HG02970 (cell line): ENCODE data around the gene PNPLA7.
"Not testable (repeated sequence)": the region's sequence is repeated elsewhere in the genome, so short reads cannot be mapped to it uniquely, and the experiment has no call there.

Experiments used
- ATAC-seq: cut with Tn5 transposase; IDR thresholded peaks from one replicate; pipeline ENCODE4 v1.9.1; 2021; ENCODE audit warnings: mild to moderate bottlenecking, moderate library complexity, moderate number of reproducible peaks; ENCODE audit not compliant: unreplicated experiment, low FRiP score

PNPLA7 gene

DNA sequence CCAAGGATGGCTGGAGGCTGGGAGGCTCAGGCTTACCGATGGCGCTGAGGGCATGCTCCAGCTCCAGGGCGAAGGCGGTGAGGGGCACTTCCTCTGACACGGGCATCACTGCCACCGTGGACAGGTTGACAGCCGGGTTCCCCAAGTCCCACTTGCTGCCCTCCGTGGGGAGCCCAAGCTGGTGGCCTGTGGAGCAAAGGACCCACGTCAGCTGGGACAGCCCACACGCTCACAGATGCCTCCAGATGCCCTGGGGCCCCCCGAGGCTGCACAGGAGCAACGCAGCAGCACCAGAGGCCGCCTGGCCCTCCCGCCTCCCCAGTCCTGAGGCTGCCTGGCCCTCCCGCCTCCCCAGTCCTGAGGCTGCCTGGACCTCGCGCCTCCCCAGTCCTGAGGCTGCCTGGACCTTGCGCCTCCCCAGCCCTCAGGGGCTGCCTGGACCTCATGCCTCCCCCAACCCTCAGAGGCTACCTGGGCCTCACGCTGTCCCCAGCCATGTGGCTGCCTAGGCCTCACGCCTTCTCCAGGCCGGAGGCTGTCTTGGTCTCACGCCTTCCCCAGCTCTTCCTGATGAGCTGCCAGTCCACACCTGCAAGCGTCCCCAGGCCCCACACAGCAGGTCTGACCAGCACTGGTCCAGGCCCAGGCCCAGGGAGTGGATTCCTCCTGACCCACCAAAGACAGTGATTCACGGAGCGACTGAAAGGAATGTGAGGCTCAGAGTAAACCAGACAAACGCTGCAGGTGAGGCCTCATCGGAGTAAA, 65.5 kb downstream of the PNPLA7 start:
- ATAC-seq, result no peak

DNA sequence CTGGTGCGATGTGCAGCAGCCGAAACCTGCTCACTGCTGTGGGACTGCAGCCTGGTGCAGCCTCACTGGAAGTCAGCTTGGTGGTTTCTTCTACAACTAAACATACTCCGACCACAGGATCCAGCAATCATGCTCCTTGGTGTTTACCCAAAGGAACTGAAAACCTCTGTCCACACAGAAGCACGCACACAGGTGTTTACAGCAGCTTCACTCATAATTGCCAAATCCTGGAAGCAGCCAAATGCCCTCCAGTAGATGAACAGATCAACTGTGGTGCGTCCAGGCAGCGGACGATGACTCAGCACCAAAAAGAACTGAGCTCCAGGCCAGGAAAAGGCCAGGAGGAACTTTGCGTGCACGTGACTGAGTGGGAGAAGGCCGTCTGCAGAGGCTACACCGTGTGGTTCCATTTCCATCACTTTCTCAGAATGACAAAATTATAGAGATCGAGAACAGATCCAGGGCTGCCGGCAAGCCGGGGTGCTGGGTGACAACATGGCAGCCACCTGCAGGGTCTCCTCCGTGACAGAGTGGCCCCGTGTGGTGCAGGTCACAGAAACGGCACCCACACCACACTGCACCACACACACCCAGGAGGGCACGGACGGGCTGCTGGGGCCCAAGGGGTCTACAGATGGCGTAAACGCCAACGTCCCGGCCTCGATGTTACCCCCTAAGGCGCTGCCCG, 68.0 kb downstream of the PNPLA7 start:
- no peak for ATAC-seq

DNA sequence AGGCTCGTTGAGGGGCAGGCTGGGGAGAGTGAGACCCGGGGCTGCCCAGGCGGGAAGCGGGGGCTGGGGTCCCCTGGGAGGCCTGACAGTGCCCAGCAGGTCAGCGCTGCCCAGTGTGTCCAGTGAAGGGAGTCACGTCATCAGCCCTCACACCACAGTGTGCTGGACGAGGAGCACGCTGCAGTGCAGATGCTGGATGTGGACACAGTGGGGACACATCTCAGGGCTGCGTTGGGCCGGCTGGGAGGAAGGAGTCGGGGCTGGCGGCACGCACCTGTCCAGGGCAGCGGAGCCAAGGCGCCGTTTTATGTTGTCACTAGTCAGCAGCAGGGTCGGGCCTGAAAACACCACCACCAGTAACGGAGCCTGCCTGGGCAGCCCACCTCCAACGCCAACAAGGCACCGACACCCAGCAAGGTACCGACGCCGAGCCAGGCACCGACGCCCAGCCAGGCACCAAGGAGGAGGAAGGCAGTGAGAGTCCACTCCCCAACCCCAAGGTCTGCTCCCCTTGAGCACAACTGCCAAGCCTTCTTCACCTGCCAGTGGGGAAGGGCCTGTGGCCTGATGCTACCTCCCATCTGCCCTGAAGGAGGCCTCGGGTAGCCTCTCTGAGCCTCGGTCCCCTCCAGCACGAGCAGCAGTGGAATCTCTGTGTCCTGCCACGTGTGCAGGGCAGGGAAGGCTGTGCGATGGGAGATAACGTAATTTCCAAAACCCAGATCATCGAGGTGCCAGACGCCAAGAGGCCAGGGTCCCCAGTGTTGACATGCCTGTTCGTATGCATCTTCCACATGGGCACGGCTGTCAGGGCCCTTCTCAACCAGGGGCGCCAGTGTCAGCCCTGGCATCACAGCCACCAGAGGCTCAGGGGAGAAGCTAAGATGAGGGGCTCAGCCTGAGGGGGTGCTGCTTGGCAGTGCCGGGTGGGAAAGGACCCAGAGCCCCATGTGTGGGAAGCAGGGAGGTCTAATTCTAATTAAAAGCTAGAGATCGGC, 69.2 kb downstream of the PNPLA7 start:
- ATAC-seq, result no peak

DNA sequence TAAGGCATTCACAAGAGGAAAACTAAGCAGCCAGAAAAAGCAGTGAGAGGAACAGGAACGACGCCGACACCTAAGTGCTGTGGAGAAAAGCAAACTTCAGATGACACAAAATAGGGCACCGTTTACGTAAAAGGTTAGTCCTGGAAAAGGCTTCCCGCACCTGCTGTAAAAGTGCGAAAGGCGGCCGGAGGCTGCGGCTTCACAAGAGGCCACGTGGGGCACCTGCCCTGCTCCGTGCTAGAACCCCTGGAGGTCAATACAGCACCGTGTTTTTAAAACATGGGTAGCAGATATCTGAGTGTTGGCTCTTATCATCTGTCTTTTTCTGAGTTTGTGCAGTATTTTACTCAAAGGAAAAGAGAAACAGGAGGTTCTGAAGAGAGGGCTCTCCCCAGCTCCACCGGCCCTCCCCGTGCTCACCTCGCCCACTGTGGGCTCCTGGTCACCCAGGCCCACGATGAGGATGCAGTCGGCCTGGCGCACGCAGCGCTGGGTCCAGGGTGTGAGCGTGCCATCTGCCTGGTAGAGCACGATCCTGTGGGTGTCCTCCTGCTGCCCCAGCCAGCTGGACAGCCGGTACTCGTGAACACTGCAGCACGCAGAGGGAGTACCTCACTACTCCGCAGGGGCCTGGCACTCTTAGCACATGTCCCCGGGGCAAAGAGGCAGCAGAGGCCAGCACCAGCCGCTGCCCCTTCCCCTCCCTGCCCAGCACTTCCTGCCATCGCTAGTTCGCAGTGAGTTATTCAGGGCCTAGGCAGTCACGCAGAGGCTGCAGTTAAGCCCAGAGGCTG, 70.1 kb downstream of the PNPLA7 start:
- no peak for ATAC-seq

DNA sequence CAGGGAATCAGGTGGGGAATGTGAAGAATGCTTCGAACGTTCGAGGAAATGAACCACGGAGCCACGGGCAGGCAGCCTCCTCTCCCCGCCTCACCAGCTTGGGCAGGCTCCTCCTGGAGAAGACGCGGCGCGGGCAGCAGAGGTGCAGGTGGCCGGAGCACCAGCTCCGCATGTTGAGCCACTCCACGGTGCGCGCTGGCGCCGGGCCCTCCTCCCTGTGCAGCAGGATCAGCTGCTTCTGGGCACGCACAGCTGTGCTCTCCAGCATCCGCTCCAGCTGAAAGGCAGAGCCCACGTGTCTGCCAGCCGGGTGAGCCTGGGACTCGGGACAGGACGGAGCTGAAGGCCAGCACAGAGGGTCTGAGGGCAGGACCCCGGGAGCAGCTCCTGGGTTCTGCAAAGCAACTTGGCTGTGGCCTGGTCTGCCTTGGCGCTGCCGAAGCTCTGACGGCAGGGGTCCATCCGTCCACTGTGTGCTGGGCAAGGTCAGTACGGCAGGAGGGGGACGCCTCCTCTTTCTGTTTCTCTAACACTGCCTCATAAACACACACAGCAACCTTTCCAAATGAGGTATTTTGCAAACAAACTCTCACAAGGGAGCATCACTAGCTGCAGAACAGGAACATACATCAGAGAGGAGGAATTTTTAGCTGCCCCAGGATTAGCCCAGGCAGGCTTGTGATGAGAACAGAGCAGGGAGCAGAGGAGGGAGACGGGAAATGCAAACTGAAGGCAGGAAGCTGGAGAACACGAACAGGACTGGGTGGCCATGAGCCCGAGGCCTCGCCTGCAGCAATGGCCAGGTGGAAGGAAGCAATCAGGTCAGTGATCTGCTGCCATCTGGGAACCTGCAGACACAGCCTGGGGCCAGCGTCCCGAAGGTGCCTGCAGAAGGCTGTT, 71.0 kb downstream of the PNPLA7 start:
- ATAC-seq, result no peak

DNA sequence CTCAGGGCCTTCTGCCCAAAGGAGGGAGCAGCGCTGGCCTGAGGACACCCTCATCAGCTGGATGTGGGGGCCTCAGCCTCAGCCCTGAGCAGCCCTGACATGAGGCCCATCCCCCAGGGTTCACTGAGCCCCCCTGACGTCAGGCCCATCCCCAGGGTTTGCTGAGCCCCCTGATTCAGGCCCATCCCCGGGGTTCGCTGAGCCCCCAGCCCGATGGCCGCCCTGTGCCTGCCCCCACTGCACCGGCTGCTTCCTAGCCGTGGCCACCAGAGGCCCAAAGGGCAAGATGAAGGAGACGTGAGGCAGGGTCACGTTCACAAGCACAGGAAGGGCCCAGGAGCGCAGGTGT, 71.6 kb downstream of the PNPLA7 start:
- no peak for ATAC-seq

DNA sequence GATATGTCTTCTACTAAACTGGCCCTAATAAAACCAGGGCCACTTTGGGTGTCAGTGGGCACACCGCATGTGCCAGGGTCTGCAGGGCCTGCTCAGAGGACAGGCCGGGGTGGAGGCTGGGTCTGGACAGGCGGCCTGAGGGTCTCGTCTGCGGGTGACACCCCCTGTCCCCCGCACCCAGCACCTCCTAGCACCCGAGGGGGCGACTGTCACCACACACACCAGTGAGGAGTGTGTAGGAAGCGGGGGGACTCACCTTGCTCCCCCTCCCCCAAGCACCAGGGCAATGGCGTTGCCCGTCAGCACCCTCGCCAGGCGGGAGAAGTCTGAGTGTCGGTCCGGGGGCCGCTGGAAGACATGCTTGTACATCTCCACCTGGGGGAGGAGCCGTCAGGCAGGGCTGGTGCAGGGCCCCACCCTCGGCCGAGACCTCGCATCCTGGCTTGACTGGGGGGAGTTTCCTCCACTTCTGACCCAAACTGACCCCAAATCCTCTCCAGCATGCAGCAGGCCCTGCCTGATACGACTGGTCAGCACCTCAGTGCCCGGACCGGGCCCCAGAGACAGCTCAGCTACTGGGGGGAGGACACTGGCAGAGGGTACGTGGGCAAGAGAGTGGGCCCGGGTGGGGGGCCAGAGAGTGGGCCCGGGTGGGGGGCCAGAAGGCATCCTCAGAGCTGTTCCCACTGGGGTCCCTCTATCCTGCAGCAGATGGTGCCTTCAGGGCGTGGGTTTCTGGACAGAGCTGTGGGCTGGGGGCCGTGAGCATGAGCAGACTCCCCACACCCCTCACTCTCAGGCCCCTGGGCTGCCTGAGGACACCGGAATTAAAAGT, 72.2 kb downstream of the PNPLA7 start:
- no peak for ATAC-seq

DNA sequence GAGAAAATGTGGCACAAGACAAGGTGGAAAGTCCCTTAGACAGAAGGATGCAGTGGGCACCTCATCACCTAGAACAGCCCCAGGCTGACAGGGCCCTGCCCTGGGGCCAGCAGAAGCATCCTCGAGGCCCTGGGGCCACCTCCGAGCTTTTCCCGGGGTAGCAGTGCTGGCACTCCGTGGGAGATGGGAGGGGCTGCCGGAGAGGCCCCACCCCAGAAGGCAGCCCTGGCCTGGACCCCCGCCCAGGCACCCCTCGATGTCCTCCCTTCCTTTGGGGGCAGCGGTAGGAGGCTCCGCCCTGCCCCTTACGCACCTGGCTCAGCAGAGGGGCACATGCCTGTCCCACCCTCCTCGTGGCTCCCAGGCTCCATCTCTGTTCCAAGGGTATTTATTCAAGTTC, 73.3 kb downstream of the PNPLA7 start:
- no peak for ATAC-seq

DNA sequence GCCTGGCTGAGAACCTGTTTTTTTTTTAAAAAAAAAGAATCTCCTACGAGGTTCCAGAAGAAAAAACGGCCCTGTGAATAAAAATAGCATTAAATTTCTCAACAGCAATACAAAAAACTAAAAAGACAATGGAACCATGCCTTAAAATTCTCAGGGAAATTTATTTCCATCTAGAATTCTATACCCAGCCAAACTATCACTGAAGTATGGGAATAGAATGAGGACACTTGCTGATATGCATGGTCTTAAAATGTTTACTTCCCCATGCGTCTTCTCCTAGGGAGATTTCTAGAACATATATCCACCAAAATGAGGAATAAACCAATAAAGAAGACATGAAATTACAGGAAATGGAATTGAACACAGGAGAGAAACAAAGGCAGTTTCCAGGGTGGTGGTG, 74.5 kb downstream of the PNPLA7 start:
- no peak for ATAC-seq

DNA sequence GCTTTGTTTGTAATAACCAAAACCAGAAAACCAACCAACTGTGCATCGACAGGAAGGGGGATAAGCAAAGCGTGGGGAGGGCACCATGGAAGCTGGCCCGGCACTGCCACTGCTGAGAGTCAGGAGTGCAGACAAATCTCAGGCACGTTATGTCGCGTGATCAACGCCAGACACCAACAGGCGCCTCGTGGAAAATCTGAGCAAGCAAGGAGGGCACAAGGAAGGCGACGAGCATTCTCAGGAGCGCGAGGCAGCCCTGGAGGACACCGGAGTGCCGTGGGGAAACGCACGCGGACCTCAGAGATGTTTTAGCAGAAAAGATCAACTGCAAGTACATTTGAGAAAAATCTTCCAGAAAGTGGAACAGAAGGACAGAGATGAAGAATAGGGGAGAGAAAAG, 75.9 kb downstream of the PNPLA7 start:
- no peak for ATAC-seq

DNA sequence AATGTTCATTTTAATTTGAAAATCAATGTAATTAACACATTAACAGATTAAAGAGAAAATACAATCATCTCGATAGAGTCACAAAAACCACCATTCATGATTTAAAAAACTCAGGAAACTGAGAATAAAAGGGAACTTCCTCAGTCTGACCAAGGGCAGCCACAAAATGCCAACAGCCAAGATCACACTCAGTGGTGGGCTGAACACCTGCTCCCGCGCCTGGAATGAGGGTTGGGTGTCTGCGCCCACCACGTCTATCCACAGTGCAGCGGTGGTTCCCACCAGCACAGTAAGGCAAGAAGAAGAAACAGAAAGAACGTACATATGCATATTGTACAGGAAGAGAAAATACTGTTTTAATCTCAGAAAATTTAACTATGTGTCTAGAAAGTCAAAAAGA, 79.4 kb downstream of the PNPLA7 start:
- ATAC-seq, result no peak

DNA sequence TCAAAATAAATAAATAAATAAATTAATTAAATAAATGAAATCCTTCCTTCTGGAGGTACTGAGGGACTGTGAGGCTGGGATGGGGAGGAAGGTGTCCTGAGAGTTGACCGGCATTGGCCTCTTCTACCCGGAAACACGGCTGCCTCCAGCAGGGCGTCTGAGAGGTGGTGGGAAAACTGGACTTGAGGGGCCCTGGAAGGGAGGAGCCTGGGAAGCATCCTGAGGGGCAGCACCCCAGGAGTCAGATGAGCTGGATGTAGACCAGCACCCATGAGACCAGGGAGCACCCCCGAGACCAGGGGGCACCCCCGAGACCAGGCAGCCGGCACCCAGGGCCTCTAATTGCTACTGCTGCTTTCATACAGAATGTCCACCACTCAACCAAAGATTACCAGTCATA, 82.3 kb downstream of the PNPLA7 start:
- ATAC-seq, result no peak

DNA sequence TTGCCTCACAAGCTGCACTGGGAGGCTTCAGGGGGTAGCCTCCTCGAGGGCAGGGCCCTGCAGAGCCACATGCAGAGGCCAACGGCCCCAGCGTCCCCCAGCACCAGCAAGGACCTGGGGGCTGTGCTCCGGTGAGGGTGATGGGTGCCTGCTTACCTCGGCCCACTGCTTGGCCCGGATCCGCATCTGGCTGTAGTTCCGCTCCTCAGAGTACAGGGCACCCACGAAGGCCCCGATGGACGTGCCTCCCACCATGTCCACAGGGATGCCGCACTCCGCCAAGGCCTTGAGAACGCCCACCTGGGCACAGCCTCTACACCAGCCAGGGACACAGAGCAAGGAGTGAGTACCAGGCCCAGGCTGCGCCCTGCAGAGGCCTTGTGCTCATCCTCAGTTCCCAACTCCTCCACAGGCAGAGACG, 83.0 kb downstream of the PNPLA7 start:
- ATAC-seq, result no peak

DNA sequence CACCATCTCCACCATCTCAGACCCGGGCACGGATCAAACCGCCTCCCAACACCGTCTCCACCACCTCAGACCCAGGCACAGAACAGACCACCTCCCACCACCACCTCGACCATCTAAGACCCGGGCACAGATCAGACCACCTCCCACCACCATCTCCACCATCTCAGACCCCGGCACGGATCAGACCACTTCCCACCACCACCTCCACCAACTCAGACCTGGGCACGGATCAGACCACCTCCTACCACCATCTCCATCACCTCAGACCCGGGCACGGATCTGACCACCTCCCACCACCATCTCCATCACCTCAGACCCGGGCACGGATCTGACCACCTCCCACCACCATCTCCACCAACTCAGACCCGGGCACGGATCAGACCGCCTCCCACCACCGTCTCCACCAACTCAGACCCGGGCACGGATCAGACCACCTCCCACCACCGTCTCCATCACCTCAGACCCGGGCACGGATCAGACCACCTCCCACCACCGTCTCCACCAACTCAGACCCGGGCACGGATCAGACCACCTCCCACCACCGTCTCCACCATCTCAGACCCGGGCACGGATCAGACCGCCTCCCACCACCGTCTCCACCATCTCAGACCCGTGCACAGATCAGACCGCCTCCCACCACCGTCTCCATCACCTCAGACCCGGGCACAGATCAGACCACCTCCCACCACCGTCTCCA, 83.7 kb downstream of the PNPLA7 start:
- not testable (repeated sequence) for ATAC-seq

DNA sequence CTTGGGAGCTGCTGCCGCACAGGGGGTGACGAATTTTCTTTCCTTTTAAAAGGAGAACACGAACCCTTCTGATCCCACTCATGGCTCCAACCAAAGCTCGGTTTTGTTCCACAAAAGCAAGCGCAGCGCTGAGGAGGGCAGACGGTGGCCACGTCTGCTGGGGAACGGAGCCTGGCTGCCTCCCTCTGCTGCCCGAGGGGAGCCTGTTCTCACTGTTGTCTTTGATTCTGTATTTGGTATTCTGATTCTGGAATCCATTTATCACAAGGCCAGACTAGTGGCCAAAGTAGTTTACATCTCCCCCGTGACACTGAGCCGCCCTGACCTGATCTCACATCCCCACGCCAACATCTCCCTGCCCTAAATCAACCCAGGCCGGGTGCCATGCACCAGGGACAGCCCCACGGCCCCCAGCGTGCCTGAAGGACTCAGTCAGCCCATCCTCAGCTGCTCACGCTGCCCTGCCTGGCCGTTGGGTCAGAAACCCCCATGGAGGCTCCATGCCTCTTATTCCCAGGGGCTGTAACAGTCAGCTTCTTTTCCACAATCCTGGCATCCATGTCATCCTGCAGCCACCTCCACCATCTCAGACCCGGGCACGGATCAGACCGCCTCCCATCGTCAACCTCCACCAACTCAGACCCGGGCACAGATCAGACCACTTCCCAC, 84.3 kb downstream of the PNPLA7 start:
- ATAC-seq, result no peak

DNA sequence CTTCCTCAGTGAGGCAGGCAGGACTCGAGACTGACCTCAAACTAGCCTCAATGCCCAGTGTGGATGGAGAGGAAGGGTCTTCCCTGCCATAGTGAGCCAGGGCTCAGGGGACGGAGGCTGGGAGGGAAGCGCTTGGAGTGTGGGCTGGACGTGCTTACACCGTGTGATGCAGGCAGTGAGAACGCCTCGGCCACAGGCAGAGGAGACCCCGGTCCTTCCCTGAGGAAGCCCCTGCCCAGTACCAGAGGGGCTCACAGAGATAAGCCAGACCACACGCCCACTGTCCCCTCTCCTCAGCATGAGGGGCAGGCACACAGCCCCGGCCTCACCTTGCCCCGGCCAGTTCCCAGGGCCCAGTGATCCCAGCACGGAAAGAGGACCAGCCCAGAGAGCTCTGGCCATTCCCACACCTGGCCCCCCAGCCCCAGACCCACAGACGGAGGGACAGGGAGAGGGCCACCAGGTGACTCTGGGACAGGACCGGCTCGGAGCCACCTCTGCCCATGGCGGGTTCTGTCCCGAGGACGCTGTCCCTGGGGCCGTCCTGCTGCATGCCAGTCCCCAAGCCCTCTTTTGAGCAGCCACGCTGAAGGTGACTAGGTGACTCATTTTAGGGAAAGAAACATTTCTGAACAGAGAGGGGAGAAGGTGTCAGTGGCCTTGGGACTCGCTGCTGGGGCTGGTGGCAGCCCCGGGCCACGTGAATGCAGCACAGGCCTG, 85.0 kb downstream of the PNPLA7 start:
- no peak for ATAC-seq
